ENCODE measurements around the gene WDR35.

Gene WDR35

GRCh38 chr2:20012032-20012281 is 22.1 kb upstream of the WDR35 start:
- CTCF ChIA-PET = interaction anchor here (0.6 kb wide), 1 partner anchor 28 kb away, joined by 3 read pairs; no protein-coding TSS in a partner anchor
- POLR2A ChIA-PET = no interaction called here
- TF ChIP-seq ZNF384 (IDR thresholded peaks at IDR 0.05) (no peak), LEF1 (IDR thresholded peaks at IDR 0.05; ENCODE audit: borderline replicate concordance) (no peak), SUZ12 (IDR thresholded peaks at IDR 0.05) (no peak), NFRKB (IDR thresholded peaks at IDR 0.05) (no peak), FOXA1 (IDR thresholded peaks at IDR 0.05) (no peak), HDGF (IDR thresholded peaks at IDR 0.05; ENCODE audit: borderline replicate concordance) (no peak), PKNOX1 (IDR thresholded peaks at IDR 0.05) (no peak), FOXM1 (IDR thresholded peaks at IDR 0.05; ENCODE audit: borderline replicate concordance) (no peak), ARNT (IDR thresholded peaks at IDR 0.05) (no peak), BHLHE40 (IDR thresholded peaks at IDR 0.05; ENCODE audit: borderline replicate concordance) (no peak)

GRCh38 chr2:20011276-20012031 is 21.5 kb upstream of the WDR35 start:
- POLR2A ChIA-PET = no interaction called here
- no peak for DNase-seq (ENCODE audit: extremely low spot score)
- CTCF ChIA-PET = interaction anchor here (0.6 kb wide), 1 partner anchor 28 kb away, joined by 3 read pairs; no protein-coding TSS in a partner anchor
- TF ChIP-seq LEF1 (IDR thresholded peaks at IDR 0.05; ENCODE audit: borderline replicate concordance) (no peak), ZNF384 (IDR thresholded peaks at IDR 0.05) (no peak), FOXA1 (IDR thresholded peaks at IDR 0.05) (no peak), ARNT (IDR thresholded peaks at IDR 0.05) (no peak), TARDBP (IDR thresholded peaks at IDR 0.05) (no peak), NFRKB (IDR thresholded peaks at IDR 0.05) (no peak), FOXM1 (IDR thresholded peaks at IDR 0.05; ENCODE audit: borderline replicate concordance) (no peak), SP1 (IDR thresholded peaks at IDR 0.05) (no peak), FOXK2 (IDR thresholded peaks at IDR 0.05) (no peak), BHLHE40 (IDR thresholded peaks at IDR 0.05; ENCODE audit: borderline replicate concordance) (no peak), ELF4 (IDR thresholded peaks at IDR 0.05) (no peak), PKNOX1 (IDR thresholded peaks at IDR 0.05) (no peak), SUZ12 (IDR thresholded peaks at IDR 0.05) (no peak), HDGF (IDR thresholded peaks at IDR 0.05; ENCODE audit: borderline replicate concordance) (no peak), CTBP1 (IDR thresholded peaks at IDR 0.05; ENCODE audit: borderline replicate concordance) (no peak), L3MBTL2 (conservative IDR thresholded peaks at IDR 0.05) (no peak)

More at GRCh38 chr2:20012032-20012281, 22.1 kb upstream of the WDR35 start:
- no peak for DNase-seq (ENCODE audit: extremely low spot score)

- no peak for TF ChIP-seq HDGF (IDR thresholded peaks at IDR 0.05; ENCODE audit: borderline replicate concordance)
- no peak for TF ChIP-seq BHLHE40 (IDR thresholded peaks at IDR 0.05; ENCODE audit: borderline replicate concordance)
- TF ChIP-seq NFRKB (IDR thresholded peaks at IDR 0.05) = no peak
- TF ChIP-seq SP1 (IDR thresholded peaks at IDR 0.05) = no peak
- no peak for TF ChIP-seq CTBP1 (IDR thresholded peaks at IDR 0.05; ENCODE audit: borderline replicate concordance)
- TF ChIP-seq TARDBP (IDR thresholded peaks at IDR 0.05) = no peak
- no peak for TF ChIP-seq ZNF384 (IDR thresholded peaks at IDR 0.05)
- TF ChIP-seq L3MBTL2 (conservative IDR thresholded peaks at IDR 0.05) = no peak
- no peak for TF ChIP-seq FOXK2 (IDR thresholded peaks at IDR 0.05)
- no peak for DNase-seq (ENCODE audit: extremely low spot score)
- ChIA-PET CTCF (no interaction called here), POLR2A (no interaction called here)
Measured at GRCh38 chr2:20008703-20009102, 18.8 kb upstream of the WDR35 start.

GRCh38 chr2:20005891-20006470 is 16.1 kb upstream of the WDR35 start:
- DNase-seq (ENCODE audit: extremely low spot score) = no peak
- ChIA-PET POLR2A (no interaction called here), CTCF (no interaction called here)
- TF ChIP-seq ARNT (IDR thresholded peaks at IDR 0.05) = no peak
- TF ChIP-seq L3MBTL2 (conservative IDR thresholded peaks at IDR 0.05) = no peak
- TF ChIP-seq PKNOX1 (IDR thresholded peaks at IDR 0.05) = no peak
- no peak for TF ChIP-seq HDGF (IDR thresholded peaks at IDR 0.05; ENCODE audit: borderline replicate concordance)
- no peak for TF ChIP-seq LEF1 (IDR thresholded peaks at IDR 0.05; ENCODE audit: borderline replicate concordance)
- no peak for TF ChIP-seq BHLHE40 (IDR thresholded peaks at IDR 0.05; ENCODE audit: borderline replicate concordance)
- TF ChIP-seq SP1 (IDR thresholded peaks at IDR 0.05) = no peak
- no peak for TF ChIP-seq CTBP1 (IDR thresholded peaks at IDR 0.05; ENCODE audit: borderline replicate concordance)
- no peak for TF ChIP-seq SUZ12 (IDR thresholded peaks at IDR 0.05)
- no peak for TF ChIP-seq FOXA1 (IDR thresholded peaks at IDR 0.05)
- no peak for TF ChIP-seq ELF4 (IDR thresholded peaks at IDR 0.05)
- no peak for TF ChIP-seq FOXK2 (IDR thresholded peaks at IDR 0.05)
- no peak for TF ChIP-seq ZNF384 (IDR thresholded peaks at IDR 0.05)
- TF ChIP-seq NFRKB (IDR thresholded peaks at IDR 0.05) = no peak
- TF ChIP-seq TARDBP (IDR thresholded peaks at IDR 0.05) = no peak
- no peak for TF ChIP-seq FOXM1 (IDR thresholded peaks at IDR 0.05; ENCODE audit: borderline replicate concordance)

GRCh38 chr2:20005067-20005627 is 15.2 kb upstream of the WDR35 start:
- ChIA-PET POLR2A (no interaction called here), CTCF (no interaction called here)
- no peak for DNase-seq (ENCODE audit: extremely low spot score)
- TF ChIP-seq FOXM1 (IDR thresholded peaks at IDR 0.05; ENCODE audit: borderline replicate concordance) (no peak), BHLHE40 (IDR thresholded peaks at IDR 0.05; ENCODE audit: borderline replicate concordance) (no peak), ARNT (IDR thresholded peaks at IDR 0.05) (no peak), NFRKB (IDR thresholded peaks at IDR 0.05) (no peak), FOXK2 (IDR thresholded peaks at IDR 0.05) (no peak), HDGF (IDR thresholded peaks at IDR 0.05; ENCODE audit: borderline replicate concordance) (no peak)
